ENCODE measurements around the gene FNDC3B.

DNA sequence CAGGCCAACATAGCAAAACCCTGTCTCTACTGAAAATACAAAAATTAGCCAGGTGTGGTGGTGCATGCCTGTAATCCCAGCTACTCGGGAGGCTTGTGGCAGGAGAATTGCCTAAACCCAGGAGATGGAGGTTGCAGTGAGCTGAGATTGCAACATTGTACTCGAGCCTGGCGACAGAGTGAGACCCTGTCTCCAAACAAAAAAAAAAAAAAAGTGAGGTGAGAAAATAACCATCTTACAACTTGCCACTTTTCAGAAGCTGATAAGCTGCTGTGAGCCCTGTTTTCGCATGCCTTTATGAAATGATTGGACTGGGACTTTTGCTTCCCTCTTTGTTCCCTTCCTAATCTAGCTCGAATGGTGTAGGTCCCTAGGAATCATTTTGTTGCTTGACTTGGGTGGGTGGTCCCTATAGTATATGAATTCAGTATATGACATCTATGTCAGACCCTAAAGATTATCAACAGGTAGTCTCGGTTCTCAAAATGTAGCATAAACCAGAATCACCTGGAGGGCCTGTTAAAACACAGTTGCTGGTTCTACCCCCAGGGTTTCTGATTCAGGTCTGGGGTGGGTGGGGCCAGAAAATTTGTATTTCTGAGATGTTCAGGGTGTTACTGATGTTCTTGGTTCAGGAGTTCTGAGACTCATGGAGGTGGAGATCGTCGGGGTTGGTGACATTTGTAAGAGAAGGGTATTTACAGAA lies 107.9 kb downstream of the FNDC3B start:
- TF ChIP-seq, protein P1, sequence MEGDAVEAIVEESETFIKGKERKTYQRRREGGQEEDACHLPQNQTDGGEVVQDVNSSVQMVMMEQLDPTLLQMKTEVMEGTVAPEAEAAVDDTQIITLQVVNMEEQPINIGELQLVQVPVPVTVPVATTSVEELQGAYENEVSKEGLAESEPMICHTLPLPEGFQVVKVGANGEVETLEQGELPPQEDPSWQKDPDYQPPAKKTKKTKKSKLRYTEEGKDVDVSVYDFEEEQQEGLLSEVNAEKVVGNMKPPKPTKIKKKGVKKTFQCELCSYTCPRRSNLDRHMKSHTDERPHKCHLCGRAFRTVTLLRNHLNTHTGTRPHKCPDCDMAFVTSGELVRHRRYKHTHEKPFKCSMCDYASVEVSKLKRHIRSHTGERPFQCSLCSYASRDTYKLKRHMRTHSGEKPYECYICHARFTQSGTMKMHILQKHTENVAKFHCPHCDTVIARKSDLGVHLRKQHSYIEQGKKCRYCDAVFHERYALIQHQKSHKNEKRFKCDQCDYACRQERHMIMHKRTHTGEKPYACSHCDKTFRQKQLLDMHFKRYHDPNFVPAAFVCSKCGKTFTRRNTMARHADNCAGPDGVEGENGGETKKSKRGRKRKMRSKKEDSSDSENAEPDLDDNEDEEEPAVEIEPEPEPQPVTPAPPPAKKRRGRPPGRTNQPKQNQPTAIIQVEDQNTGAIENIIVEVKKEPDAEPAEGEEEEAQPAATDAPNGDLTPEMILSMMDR (IDR thresholded peaks at IDR 0.05; ENCODE audit: low read length): no peak
- TF ChIP-seq EZH2 (optimal IDR thresholded peaks at IDR 0.05; ENCODE audit: low read depth, low read length): no peak
